Measurements from ENCODE around the gene ASB18. TPM values are rescaled to one million over a fixed set of nuclear protein-coding genes. Genes with fewer than 3 reads are reported as not detected.

The ASB18 gene
- total and polyA plus RNA-seq, 2 of the 4 experiments (the other 2 are of a cell fraction): not detected

DNA sequence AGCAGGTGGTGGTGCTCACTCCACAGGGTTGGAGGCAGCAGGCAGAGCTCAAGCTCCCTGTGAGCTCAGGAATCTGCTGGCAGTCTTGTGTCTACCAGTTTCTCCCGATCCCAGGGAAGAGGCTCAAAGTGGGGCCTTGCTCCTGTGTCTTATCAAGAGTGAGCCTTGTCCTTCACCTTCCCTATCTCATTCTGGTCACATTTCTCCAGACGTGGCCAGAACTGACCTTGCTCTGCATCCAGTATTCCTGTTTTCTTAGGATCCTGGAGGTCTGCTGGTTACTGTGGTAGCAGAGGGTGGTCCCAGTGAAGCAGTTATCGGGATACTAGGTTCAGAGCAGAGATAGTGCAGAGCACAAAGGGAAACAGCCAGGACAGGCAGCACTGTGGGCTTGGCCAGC lies 47.1 kb upstream of the ASB18 start:
- Histone ChIP-seq H4K91ac (ENCODE audit: insufficient read depth, low read depth, low read length) (no peak overlapping the region), H2BK20ac (ENCODE audit: low read depth, low read length) (no peak overlapping the region), H2AK9ac (replicated peaks; ENCODE audit: low read depth, low read length, poor library complexity) (no peak overlapping the region), H3K4ac (ENCODE audit: low read depth, low read length) (no peak overlapping the region), H3K14ac (replicated peaks; ENCODE audit: low read depth, low read length) (no peak overlapping the region), H2BK120ac (ENCODE audit: low read depth, low read length) (no peak overlapping the region), H3K36me3 (ENCODE audit: control insufficient read depth, insufficient read depth, low read length) (no peaks in the 10 kb centered on the region), H4K5ac (ENCODE audit: low read depth, low read length) (no peak overlapping the region), H4K20me1 (ENCODE audit: insufficient read depth, low read length) (no peaks in the 10 kb centered on the region), H2BK5ac (ENCODE audit: low read depth, low read length, poor library complexity, severe bottlenecking) (no peak overlapping the region), H3K9ac (ENCODE audit: low read depth, low read length) (no peak overlapping the region), H2AK5ac (ENCODE audit: low read depth, low read length) (no peak overlapping the region), H3K27me3 (ENCODE audit: control insufficient read depth, insufficient read depth, low read length) (no peaks in the 10 kb centered on the region; the same call in 1 of the 2 replicates), H3K4me3 (ENCODE audit: insufficient read depth, low read depth, low read length) (no peak overlapping the region), H2BK15ac (ENCODE audit: low read depth, low read length) (no peak overlapping the region), H3K4me1 (ENCODE audit: control insufficient read depth, insufficient read depth, low read length) (no peaks in the 10 kb centered on the region), H2AFZ (replicated peaks; ENCODE audit: low read length, poor library complexity) (no peak overlapping the region), H3K18ac (ENCODE audit: low read depth, low read length) (no peak overlapping the region), H3K9me3 (ENCODE audit: control insufficient read depth, insufficient read depth, low read length) (no peaks in the 10 kb centered on the region), H4K8ac (ENCODE audit: low read depth in 2 of 2, low read length in 2 of 2) (no peak overlapping the region), H3K9me1 (ENCODE audit: insufficient read depth, low read length) (no peaks in the 10 kb centered on the region), H3K27ac (ENCODE audit: insufficient read depth, low read length) (no peak overlapping the region), H3K56ac (ENCODE audit: extremely low read depth, insufficient read depth, low read length) (no peak overlapping the region), H3K4me2 (ENCODE audit: low read depth, low read length) (no peak overlapping the region), H3K79me1 (ENCODE audit: low read depth in 1 of 2, low read length in 2 of 2) (no peaks in the 10 kb centered on the region), H3K23ac (ENCODE audit: low read depth, low read length) (no peak overlapping the region)
- intact Hi-C loops (cut with micrococcal nuclease) (no loop called here), in situ Hi-C loops (cut with MboI; ENCODE audit: low sequenced_read_pairs) (loop anchor here (25.0 kb wide), 1 partner anchor 524 kb away; no protein-coding TSS in a partner anchor), dilution Hi-C loops (cut with HindIII; ENCODE audit: low sequenced_read_pairs, unreplicated experiment) (no loop called here)
- no TSS peak for BruUV-seq (replicated peaks)
- TF ChIP-seq CEBPB (IDR thresholded peaks at IDR 0.05; ENCODE audit: low read depth, low read length): no peak
- no CpG with 5 or more reads among the region's 3 CpGs for WGBS, 2 experiments (ENCODE audit: extremely low coverage in 2 of 2, insufficient read length in 1 of 2)
- DNase-seq (no peak), ATAC-seq (ENCODE audit: low read depth) (no peak)
- CTCF ChIA-PET: interaction anchor here (1.1 kb wide), 1 partner anchor 59 kb away, joined by 3 read pairs; no protein-coding TSS in a partner anchor
- POLR2A ChIA-PET (ENCODE audit: unreplicated experiment): no interaction called here
